HL-60 (cell line): ENCODE results near the gene LORICRIN.

Source experiments
- DNase-seq, 2 experiments: peaks; one replicate each; pipeline ENCODE4 v3.0.0-alpha.2; 2010 to 2020; ENCODE audit warnings: low read depth in 1 of 2, low spot score in 1 of 2
- H3K27ac ChIP-seq: fragments of 250-450 bp; sonication (Bioruptor Pico); replicated peaks from 2 replicates; pipeline ENCODE4 v1.5.1; 2020; ENCODE audit warnings: mild to moderate bottlenecking, moderate library complexity
- H3K27me3 ChIP-seq: fragments of 250-450 bp; sonication (Bioruptor Pico); 2 replicates; pipeline ENCODE4 v1.5.1; 2021; ENCODE audit warnings: mild to moderate bottlenecking, moderate library complexity; ENCODE audit not compliant: insufficient read depth, poor library complexity, severe bottlenecking
- H3K4me3 ChIP-seq: replicated peaks from 2 replicates; pipeline ENCODE4 v1.5.1; 2011; ENCODE audit warnings: mild to moderate bottlenecking, control low read depth, low read length; ENCODE audit not compliant: insufficient read depth
- CTCF ChIP-seq: IDR thresholded peaks from one replicate; pipeline ENCODE4 v1.5.1; 2011; ENCODE audit warnings: low read length, control low read depth, inconsistent platforms; ENCODE audit not compliant: insufficient read depth
- GABPA ChIP-seq: IDR thresholded peaks from 2 replicates; pipeline ENCODE4 v1.6.1; 2012; ENCODE audit warnings: low read depth
- POLR2AphosphoS5 ChIP-seq: IDR thresholded peaks from 2 replicates; pipeline ENCODE4 v1.6.1; 2012; ENCODE audit warnings: low read depth
- SPI1 ChIP-seq: IDR thresholded peaks from 2 replicates; pipeline ENCODE4 v1.6.1; 2012; ENCODE audit warnings: low read depth, mild to moderate bottlenecking, borderline replicate concordance
- TF ChIP-seq, protein P1 (sequence below): IDR thresholded peaks from 2 replicates; pipeline ENCODE4 v1.6.1; 2012; ENCODE audit warnings: low read depth; ENCODE audit not compliant: insufficient replicate concordance

LORICRIN gene

GRCh38 chr1:153310526-153310925 lies 51.0 kb downstream of the LORICRIN start:
- TF ChIP-seq CTCF: no peak
- no peak for TF ChIP-seq POLR2AphosphoS5
- no peak for TF ChIP-seq SPI1
- TF ChIP-seq GABPA: no peak
- TF ChIP-seq, protein P1, sequence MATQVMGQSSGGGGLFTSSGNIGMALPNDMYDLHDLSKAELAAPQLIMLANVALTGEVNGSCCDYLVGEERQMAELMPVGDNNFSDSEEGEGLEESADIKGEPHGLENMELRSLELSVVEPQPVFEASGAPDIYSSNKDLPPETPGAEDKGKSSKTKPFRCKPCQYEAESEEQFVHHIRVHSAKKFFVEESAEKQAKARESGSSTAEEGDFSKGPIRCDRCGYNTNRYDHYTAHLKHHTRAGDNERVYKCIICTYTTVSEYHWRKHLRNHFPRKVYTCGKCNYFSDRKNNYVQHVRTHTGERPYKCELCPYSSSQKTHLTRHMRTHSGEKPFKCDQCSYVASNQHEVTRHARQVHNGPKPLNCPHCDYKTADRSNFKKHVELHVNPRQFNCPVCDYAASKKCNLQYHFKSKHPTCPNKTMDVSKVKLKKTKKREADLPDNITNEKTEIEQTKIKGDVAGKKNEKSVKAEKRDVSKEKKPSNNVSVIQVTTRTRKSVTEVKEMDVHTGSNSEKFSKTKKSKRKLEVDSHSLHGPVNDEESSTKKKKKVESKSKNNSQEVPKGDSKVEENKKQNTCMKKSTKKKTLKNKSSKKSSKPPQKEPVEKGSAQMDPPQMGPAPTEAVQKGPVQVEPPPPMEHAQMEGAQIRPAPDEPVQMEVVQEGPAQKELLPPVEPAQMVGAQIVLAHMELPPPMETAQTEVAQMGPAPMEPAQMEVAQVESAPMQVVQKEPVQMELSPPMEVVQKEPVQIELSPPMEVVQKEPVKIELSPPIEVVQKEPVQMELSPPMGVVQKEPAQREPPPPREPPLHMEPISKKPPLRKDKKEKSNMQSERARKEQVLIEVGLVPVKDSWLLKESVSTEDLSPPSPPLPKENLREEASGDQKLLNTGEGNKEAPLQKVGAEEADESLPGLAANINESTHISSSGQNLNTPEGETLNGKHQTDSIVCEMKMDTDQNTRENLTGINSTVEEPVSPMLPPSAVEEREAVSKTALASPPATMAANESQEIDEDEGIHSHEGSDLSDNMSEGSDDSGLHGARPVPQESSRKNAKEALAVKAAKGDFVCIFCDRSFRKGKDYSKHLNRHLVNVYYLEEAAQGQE: no peak
- no peak overlapping the region for H3K4me3 ChIP-seq
- H3K27ac ChIP-seq: no peak overlapping the region
- no peak for DNase-seq
- peaks cover 3% of the 10 kb centered on the region for H3K27me3 ChIP-seq
